Activated CD4-positive, alpha-beta T cell treated with anti-CD3 and anti-CD28 coated beads, Interleukin-2, amount 10 ng/mL, durations not matched to agents 7 days and 5 days (primary cell): Measurements from ENCODE around the gene PRPSAP2. TPM values are rescaled to one million over a fixed set of nuclear protein-coding genes. Genes with fewer than 3 reads are reported as not detected.

ENCODE experiments used
- CTCF ChIA-PET: fragments of 350-600 bp; sonication (Branson Sonifier 250); formaldehyde crosslinking; loops from one replicate; lab custom pipeline; 2021; ENCODE audit warnings: antibody characterized with exemption; lab: Charles Lee
- POLR2A ChIA-PET: fragments of 350-600 bp; sonication (Branson Sonifier 250); formaldehyde crosslinking; loops from one replicate; lab custom pipeline; 2021; ENCODE audit warnings: antibody characterized with exemption; lab: Charles Lee
- DNase-seq: peaks from one replicate; pipeline ENCODE4 v3.0.0-alpha.2; 2020
- H3K27ac Mint-ChIP-seq: one replicate; pipeline ENCODE4 v1.8.0; 2021; ENCODE audit warnings: mild to moderate bottlenecking, moderate library complexity, mixed read lengths
- H3K27me3 Mint-ChIP-seq: one replicate; pipeline ENCODE4 v1.8.0; 2021; ENCODE audit warnings: mixed read lengths
- H3K36me3 Mint-ChIP-seq: one replicate; pipeline ENCODE4 v1.8.0; 2021; ENCODE audit warnings: low read depth, mixed read lengths
- H3K4me1 Mint-ChIP-seq: one replicate; pipeline ENCODE4 v1.8.0; 2021; ENCODE audit warnings: mixed read lengths
- H3K4me3 Mint-ChIP-seq: one replicate; pipeline ENCODE4 v1.8.0; 2021; ENCODE audit warnings: mild to moderate bottlenecking, moderate library complexity, mixed read lengths
- H3K9me3 Mint-ChIP-seq: one replicate; pipeline ENCODE4 v1.8.0; 2021; ENCODE audit warnings: mixed read lengths
- total RNA-seq, 2 experiments: library from RNA; stranded (reverse); gene quantifications; one replicate each; pipeline ENCODE4 v1.2.3, GENCODE V29; 2021

PRPSAP2 gene
- total RNA-seq, 2 experiments from 2014 or later: 47.2 to 49.0 TPM

DNA sequence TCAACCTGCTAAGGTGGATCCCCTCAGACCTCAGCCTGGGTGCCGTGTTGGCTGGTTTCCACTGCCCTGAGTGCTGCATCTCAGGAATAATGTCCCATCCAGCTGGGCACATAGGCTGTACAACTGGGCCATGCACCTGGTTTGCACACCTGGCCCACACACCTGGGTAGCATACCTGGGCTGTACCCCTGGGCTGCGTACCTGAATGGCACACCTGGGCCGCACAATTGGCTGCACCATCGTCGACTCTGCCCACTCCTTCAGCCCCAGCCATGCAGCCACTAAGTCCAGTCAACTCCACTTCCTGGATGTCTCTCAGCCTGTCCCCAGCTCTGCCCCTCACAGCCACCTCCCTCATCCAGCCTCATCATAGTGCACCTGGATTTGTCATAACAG lies 101.9 kb downstream of the PRPSAP2 start:
- Mint-ChIP-seq H3K27me3 (no peaks in the 10 kb centered on the region), H3K4me1 (peaks cover 29% of the 10 kb centered on the region), H3K9me3 (no peaks in the 10 kb centered on the region), H3K36me3 (no peaks in the 10 kb centered on the region), H3K4me3 (no peak overlapping the region), H3K27ac (peak overlapping the region; percentile 32)
- CTCF ChIA-PET: interaction anchor here (1.6 to 2.4 kb wide), 5 partner anchors 38 to 98 kb away, joined by 4 to 12 read pairs (median 7); no protein-coding TSS in a partner anchor
- POLR2A ChIA-PET: no interaction called here
- DNase-seq: no peak

DNA sequence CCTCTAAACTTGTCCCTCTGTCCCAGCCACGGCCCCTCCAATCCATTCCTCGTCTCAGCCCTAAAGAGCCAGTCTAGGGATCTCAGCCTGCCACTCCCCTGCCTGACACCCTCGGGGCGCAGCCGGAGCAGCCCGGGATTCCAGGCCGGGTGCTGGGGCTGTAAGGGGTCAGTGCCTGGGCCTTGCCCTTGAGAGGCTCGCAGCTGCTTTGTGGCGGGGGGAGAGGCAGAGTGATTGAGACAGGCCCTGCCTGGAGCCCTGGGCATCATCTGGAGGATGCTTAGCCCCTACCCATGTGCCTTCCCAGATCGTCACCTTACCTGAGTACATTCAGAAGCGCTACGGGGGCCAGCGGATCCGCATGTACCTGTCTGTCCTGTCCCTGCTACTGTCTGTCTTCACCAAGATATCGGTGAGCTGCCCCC lies 102.3 kb downstream of the PRPSAP2 start:
- no peaks in the 10 kb centered on the region for H3K36me3 Mint-ChIP-seq
- POLR2A ChIA-PET: no interaction called here
- CTCF ChIA-PET: interaction anchor here (0.9 to 2.4 kb wide), 10 partner anchors 21 to 335 kb away, joined by 3 to 12 read pairs (median 6); no protein-coding TSS in a partner anchor
- peak overlapping the region; percentile 43 for H3K27ac Mint-ChIP-seq
- no peaks in the 10 kb centered on the region for H3K9me3 Mint-ChIP-seq
- no peak for DNase-seq
- H3K4me1 Mint-ChIP-seq: peaks cover 25% of the 10 kb centered on the region
- no peak overlapping the region for H3K4me3 Mint-ChIP-seq
- H3K27me3 Mint-ChIP-seq: no peaks in the 10 kb centered on the region

- CTCF ChIA-PET: interaction anchor here (0.7 to 2.4 kb wide), 27 partner anchors 9 to 335 kb away, joined by 3 to 12 read pairs (median 4); partner anchors contain the start of gene PRPSAP2
- no peaks in the 10 kb centered on the region for H3K9me3 Mint-ChIP-seq
- no peaks in the 10 kb centered on the region for H3K36me3 Mint-ChIP-seq
- H3K4me1 Mint-ChIP-seq: peaks cover 19% of the 10 kb centered on the region
- no peak overlapping the region for H3K4me3 Mint-ChIP-seq
- DNase-seq: peak; percentile 75
- no peaks in the 10 kb centered on the region for H3K27me3 Mint-ChIP-seq
- peak overlapping the region; percentile 43 for H3K27ac Mint-ChIP-seq
- POLR2A ChIA-PET: no interaction called here
Observed at GRCh38 chr17:18960803-18961511, 103.0 kb downstream of the PRPSAP2 start.

GRCh38 chr17:18961634-18962493 lies 103.9 kb downstream of the PRPSAP2 start:
- ChIA-PET CTCF (interaction anchor here (0.7 to 2.4 kb wide), 25 partner anchors 8 to 110 kb away, joined by 3 to 12 read pairs (median 4); partner anchors contain the start of gene SLC5A10), POLR2A (no interaction called here)
- H3K4me1 Mint-ChIP-seq: peaks cover 13% of the 10 kb centered on the region
- H3K27ac Mint-ChIP-seq: peak overlapping the region; percentile 57
- H3K4me3 Mint-ChIP-seq: no peak overlapping the region
- no peaks in the 10 kb centered on the region for H3K9me3 Mint-ChIP-seq
- DNase-seq: no peak
- no peaks in the 10 kb centered on the region for H3K36me3 Mint-ChIP-seq
- H3K27me3 Mint-ChIP-seq: no peaks in the 10 kb centered on the region

DNA sequence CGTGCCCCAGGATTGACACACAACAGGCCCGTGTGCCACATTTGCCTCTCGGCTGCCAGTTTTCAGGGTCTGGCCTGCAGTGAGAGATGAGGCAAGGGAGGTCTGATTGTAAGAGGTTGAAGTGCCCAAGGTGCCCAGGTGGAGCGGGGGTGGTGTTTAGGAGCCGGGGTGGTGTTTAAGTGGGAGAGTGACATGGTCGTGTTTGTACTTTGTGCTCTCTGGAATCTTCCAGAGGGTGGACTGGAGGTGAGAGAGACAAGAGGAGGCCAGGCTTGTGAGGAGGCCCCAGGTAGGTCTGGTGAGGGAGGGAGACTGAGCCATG lies 104.5 kb downstream of the PRPSAP2 start:
- DNase-seq: no peak
- H3K4me1 Mint-ChIP-seq: peaks cover 11% of the 10 kb centered on the region
- H3K9me3 Mint-ChIP-seq: no peaks in the 10 kb centered on the region
- H3K27ac Mint-ChIP-seq: peak overlapping the region; percentile 50
- CTCF ChIA-PET: interaction anchor here (1.0 to 2.4 kb wide), 4 partner anchors 10 to 97 kb away, joined by 3 to 8 read pairs (median 4); partner anchors contain the start of gene SLC5A10
- POLR2A ChIA-PET: no interaction called here
- no peaks in the 10 kb centered on the region for H3K36me3 Mint-ChIP-seq
- H3K4me3 Mint-ChIP-seq: no peak overlapping the region
- H3K27me3 Mint-ChIP-seq: no peaks in the 10 kb centered on the region

DNA sequence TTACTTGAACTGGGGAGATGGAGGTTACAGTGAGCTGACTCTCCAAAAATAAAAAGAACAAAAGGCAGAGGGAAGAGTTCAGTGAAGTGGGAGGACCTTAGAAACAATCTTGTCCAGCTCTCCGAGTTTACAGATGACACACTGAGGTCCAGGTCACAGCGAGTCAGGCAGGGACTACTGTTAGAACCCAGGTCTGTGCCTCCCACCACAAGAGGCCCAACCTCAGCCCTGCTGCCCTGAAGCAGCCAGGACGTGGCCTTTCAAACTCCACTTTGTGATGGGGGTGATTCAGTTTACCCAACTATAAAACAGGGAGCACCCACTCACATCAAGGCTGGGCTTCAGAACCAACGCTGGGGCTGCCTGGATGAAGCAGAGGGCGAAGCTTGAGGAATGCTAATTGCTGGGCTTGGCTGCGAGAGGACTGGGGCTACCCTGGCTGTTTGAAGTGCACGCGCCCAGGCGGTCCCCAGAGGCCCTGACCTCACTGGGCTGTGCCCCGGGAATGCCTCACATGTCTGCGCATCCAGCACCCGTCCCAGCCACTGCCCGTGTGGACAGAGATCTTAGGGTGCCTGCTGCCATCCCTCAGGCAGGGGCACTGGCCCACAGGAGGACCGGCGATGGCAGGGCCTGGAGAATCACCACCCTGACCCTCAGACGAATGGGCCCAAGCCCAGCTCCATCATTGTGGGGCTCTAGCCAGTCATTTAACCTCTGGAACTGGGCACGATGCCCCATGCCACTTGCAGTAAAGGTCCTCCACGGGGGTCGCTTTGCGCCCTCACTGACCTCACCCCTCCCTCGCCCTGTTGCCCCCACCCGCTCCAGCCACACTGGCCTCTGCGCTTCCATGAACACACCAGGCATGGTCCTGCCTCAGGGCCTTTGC lies 105.4 kb downstream of the PRPSAP2 start:
- Mint-ChIP-seq H3K4me3 (no peak overlapping the region), H3K27me3 (no peaks in the 10 kb centered on the region), H3K4me1 (peaks cover 8% of the 10 kb centered on the region), H3K27ac (peak overlapping the region; percentile 64), H3K36me3 (no peaks in the 10 kb centered on the region), H3K9me3 (no peaks in the 10 kb centered on the region)
- ChIA-PET CTCF (interaction anchor here (1.4 to 1.8 kb wide), 2 partner anchors 11 to 31 kb away, joined by 4 read pairs; partner anchors contain the start of gene SLC5A10), POLR2A (no interaction called here)
- DNase-seq: no peak

DNA sequence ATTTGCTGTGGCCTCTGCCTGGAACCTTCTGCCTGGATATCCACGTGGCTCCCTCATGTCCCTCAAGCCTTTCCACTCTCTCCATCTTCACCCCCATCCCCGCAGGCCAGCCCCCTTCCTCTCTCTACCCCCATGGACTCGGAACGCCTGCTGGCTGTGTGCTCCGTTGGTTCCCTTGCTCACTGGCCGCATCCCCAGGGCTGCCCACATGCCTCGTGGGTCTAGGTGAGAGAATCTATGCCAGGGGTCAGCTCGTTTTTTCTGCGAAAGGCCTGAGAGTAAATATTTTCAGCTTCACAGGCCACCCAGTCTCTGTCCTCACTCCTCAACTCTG lies 106.1 kb downstream of the PRPSAP2 start:
- POLR2A ChIA-PET: no interaction called here
- Mint-ChIP-seq H3K36me3 (no peaks in the 10 kb centered on the region), H3K9me3 (no peaks in the 10 kb centered on the region), H3K4me1 (peaks cover 8% of the 10 kb centered on the region), H3K4me3 (no peak overlapping the region), H3K27ac (no peak overlapping the region), H3K27me3 (no peaks in the 10 kb centered on the region)
- CTCF ChIA-PET: no interaction called here
- no peak for DNase-seq

- Mint-ChIP-seq H3K27ac (no peak overlapping the region), H3K36me3 (no peaks in the 10 kb centered on the region), H3K27me3 (no peaks in the 10 kb centered on the region), H3K4me3 (no peak overlapping the region), H3K9me3 (no peaks in the 10 kb centered on the region), H3K4me1 (peaks cover 13% of the 10 kb centered on the region)
- no peak for DNase-seq
- ChIA-PET POLR2A (no interaction called here), CTCF (no interaction called here)
Observed at GRCh38 chr17:18964550-18964949, 106.6 kb downstream of the PRPSAP2 start.

DNA sequence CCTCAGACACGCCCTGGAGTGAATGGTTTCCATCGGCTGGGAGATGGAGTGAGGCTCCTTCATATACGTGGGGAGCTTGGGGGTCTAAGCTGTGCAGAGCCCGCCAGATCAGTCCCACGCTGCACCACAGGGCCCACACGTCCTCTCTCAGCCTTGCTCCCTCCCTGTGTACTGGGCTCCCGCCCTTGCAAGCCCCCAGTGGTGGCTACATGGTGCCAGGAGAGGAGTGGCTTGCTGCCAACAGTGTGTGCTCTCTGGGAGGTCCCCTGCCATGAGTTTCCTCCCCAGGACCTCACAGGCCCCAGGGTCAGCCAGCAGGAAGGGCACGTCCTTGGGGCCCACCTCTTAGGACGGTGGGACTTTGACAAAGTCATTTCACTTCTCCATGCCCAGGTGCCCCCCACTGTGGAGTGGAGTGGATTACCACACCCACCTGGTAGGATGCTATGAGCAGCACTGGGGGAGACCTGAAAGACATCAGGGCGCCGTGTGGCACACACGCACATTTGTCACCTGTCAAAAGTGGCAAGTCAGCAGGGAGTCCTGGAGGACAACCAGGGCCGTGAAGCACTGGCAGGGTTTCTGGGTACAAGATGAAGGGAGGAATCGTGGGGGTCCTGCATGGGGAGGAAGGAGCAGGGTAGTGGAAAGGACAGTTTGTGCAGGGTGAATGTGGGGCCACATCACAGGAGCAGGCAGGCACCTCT lies 107.8 kb downstream of the PRPSAP2 start:
- no peaks in the 10 kb centered on the region for H3K27me3 Mint-ChIP-seq
- H3K4me1 Mint-ChIP-seq: peaks cover 13% of the 10 kb centered on the region
- POLR2A ChIA-PET: no interaction called here
- CTCF ChIA-PET: interaction anchor here (0.6 kb wide), 1 partner anchor 1858 kb away, joined by 3 read pairs; no protein-coding TSS in a partner anchor
- no peak overlapping the region for H3K4me3 Mint-ChIP-seq
- no peak overlapping the region for H3K27ac Mint-ChIP-seq
- no peaks in the 10 kb centered on the region for H3K36me3 Mint-ChIP-seq
- no peak for DNase-seq
- no peaks in the 10 kb centered on the region for H3K9me3 Mint-ChIP-seq

DNA sequence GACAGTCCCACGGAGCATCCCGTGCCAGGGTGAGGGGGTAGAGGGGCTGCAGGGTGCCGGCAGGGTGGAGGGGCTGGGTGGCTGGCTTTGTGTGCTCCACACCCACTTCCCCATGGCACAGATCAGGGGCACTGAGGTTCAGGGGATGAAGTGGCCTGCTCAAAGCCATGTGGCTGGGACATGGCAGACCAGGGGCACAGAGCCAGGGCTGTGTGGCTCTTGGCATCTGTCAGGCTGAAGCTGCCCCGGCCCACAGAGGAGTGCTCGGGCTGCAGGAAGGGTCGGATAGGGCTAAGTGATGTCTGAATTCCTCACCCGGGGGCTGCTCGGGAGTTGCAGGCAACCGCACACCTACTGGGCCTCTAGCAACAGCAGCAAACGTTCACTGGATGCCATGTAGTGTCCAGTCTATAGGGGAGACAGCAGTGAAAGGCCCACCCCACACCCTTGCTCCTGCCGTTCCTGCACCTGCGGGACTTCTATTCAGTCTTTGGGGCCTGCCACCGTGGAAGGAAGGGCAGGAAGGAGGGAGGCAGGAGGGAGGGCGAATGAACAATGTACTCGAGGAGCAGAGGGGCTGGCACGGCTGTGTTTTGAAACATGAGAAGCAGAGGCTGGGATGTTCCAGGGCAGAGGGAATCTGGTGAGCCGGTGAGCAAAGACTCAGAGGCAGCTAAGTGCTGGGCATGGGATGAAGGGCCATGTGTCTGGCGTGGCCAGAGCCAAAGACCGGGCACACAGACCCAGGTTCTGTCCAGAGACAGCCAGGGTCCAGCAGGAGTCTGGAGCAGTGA lies 109.1 kb downstream of the PRPSAP2 start:
- Mint-ChIP-seq H3K27ac (peak overlapping the region; percentile 68), H3K9me3 (no peaks in the 10 kb centered on the region), H3K4me3 (no peak overlapping the region), H3K4me1 (peaks cover 9% of the 10 kb centered on the region), H3K27me3 (no peaks in the 10 kb centered on the region), H3K36me3 (no peaks in the 10 kb centered on the region)
- DNase-seq: no peak
- ChIA-PET POLR2A (no interaction called here), CTCF (interaction anchor here (1.0 kb wide), 1 partner anchor 14 kb away, joined by 3 read pairs; no protein-coding TSS in a partner anchor)

GRCh38 chr17:18967916-18968315 lies 110.0 kb downstream of the PRPSAP2 start:
- Mint-ChIP-seq H3K9me3 (no peaks in the 10 kb centered on the region), H3K4me3 (no peak overlapping the region), H3K27me3 (no peaks in the 10 kb centered on the region), H3K36me3 (no peaks in the 10 kb centered on the region), H3K4me1 (peaks cover 9% of the 10 kb centered on the region), H3K27ac (no peak overlapping the region)
- POLR2A ChIA-PET: no interaction called here
- no peak for DNase-seq
- CTCF ChIA-PET: no interaction called here
